Measurements from ENCODE around the gene MIX23.

The MIX23 gene

GRCh38 chr3:122382888-122383666, at the start of gene MIX23:
Gene MIX23 (minus strand): TSS chr3:122383231. CDS start chr3:122383224, 7 bp downstream.
- peak; percentile 78 for DNase-seq

DNA sequence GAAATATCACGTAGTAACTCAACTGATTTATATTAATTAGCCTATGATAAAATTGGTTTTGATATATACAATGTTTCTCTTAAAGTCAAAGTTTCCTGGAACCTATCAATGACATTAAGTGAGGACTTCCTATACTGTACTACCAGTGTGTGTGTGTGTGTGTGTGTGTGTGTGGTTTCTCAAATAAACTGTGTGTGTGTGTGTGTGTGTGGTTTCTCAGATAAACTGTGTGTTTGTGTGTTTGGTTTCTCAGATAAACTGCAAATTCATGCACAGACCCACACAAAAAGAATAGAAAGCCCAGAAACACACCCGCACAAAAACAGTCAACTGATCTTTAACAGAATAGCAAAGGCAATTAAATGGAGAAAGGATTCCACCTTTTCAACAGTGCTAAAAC, 47.3 kb upstream of the MIX23 start:
- no peak for DNase-seq

GRCh38 chr3:122427857-122428471, 44.9 kb upstream of the MIX23 start:
- no peak for DNase-seq

DNA sequence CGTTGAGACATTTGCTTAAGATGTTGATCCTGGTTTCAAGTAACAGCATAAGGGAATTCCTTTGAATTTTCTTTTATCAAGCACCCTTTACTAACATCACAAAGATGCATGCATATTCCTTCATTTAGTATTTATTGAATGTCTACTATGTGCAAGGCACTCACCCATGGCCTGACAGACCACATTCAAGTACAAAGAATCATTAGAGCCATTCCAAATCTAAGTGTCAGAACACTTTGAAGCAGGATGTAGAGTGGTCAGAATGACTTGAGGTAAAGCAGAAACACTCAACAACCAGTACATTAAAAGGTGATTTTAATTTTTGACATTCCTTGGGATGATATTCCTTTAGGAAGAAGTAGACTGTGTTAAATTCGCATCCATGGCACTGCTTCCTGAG, 38.8 kb upstream of the MIX23 start:
- no peak for DNase-seq

- no peak for DNase-seq
Observed at GRCh38 chr3:122421101-122421500, 38.1 kb upstream of the MIX23 start.

- DNase-seq, result no peak
Observed at GRCh38 chr3:122416966-122417365, 33.9 kb upstream of the MIX23 start.

DNA sequence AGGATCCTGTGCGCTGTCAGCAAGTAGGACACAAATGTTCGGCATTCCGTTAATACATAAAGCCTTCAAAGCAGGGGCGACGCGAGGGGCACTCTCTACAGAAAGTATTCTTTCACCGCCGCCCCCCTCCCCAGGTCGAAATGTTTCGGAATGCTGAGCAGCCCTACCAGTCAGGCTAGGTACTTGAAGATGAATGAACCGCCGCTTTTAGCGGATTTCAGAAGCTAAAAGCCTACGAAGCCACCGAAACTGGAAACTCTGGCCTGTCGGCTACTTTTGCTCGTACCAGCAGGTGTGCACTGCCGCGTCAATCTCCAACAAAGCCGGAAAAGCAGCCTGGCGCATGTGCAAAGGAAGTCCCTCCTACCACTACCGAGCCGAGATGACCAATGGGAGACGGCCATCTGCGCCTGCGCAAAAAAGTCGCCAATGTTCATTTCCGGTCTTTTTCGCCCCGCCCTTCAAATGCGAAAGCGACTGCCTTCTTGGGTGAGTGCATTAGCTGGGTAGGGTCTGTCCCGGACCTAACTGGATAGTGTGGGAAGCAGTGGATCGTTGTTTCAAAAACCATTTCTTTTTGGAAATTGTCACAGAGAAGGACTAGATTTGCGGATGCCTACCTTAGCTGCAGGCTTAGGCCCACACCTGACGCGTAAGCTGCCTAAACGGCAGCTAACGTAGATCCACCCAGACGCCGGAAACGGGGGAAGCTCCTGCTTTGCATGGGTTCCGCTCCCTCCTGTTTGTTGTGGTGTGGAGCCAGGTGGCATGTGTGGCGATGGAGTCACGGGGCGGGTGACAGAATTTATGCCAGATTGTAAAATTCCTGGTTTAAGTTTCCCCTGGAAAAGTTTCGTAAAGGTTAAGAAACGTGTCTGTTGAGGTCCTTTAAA, 33.0 kb upstream of the MIX23 start, which contains the start of gene WDR5B:
TSS of gene WDR5B (minus strand) at position 301 of the 893 bp plus-strand sequence. CDS start 534 bp downstream, outside the sequence.
- peak; percentile 96 for DNase-seq

DNA sequence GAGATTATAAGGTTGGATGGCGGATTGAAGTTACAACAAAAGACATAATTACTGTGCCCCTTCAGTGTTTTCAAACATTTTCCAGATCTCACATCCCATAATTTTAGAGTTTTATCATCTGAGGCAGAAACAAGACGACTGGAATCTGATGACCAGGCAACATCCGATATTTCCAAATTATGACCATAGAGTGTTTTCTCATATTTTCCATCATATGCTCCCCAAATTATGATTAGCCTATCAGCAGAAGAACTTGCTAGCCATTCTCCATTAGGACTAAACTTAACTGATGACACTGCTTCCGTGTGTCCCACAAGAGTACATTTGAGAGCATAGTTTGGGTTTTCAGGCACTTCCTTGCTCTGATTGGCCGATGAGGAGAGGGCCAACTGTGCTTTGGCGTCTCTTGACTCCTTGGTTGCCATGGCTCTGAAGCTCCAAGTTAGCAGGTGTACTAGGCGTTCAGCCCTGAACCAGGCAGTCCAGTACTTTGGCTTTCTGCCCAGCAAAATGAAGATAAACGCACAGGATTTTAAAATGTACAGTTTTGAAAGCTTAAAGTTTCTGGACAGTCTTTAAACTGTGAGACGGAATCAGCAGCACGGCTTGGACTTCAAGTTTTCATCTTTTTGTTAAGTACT, 32.2 kb upstream of the MIX23 start:
- peak; percentile 62 for DNase-seq

GRCh38 chr3:122414391-122414790, 31.4 kb upstream of the MIX23 start:
- DNase-seq, result no peak

- no peak for DNase-seq
Observed at GRCh38 chr3:122410639-122411038, 27.6 kb upstream of the MIX23 start.

DNA sequence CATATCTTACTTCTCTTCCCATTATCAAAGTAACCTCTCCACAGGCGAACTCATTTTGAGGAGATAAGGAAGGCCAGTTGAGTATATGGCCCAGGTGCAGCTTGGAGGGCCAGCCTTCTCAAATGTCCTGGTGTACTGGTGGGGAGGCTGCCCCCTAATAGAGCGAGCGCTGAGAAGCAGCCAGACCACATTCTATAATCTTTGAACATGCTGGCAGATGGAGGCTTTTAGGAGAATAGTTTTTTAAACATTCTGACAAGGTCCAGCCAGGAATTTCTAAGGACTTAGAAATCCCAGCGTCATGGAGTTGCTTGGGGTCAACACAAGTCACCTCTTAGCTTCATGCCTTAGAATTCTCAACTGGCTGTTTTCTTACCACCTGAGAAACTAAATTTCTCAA, 27.1 kb upstream of the MIX23 start:
- DNase-seq, result no peak

- peak; percentile 5 for DNase-seq
Observed at GRCh38 chr3:122409446-122409845, 26.4 kb upstream of the MIX23 start.

- DNase-seq, result no peak
Observed at GRCh38 chr3:122407946-122408345, 24.9 kb upstream of the MIX23 start.

- DNase-seq, result no peak
Observed at GRCh38 chr3:122406198-122406597, 23.2 kb upstream of the MIX23 start.

GRCh38 chr3:122405015-122405414, 22.0 kb upstream of the MIX23 start:
- DNase-seq, result no peak

DNA sequence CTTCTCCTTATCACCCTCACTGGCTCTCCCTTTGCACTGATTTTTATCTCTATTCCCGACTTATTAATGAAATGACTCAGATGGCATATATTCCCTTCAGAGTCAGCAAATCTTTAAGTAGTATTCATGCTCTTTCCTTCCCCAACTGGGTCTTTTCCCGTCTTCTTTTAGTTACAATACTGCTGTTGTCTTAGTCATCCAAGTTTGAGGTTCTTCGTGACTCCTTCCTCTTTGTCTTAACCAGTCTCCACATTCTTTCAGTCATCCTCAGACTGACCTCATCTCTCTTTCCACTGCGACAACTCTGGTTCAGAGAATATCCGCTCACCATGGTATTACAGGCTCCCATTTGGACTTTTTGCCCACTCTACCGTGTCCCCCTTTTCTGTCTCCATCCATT, 20.5 kb upstream of the MIX23 start:
- no peak for DNase-seq

GRCh38 chr3:122398920-122399319, 15.9 kb upstream of the MIX23 start:
- no peak for DNase-seq

GRCh38 chr3:122397201-122397600, 14.2 kb upstream of the MIX23 start:
- DNase-seq, result no peak

GRCh38 chr3:122396511-122396910, 13.5 kb upstream of the MIX23 start:
- no peak for DNase-seq

DNA sequence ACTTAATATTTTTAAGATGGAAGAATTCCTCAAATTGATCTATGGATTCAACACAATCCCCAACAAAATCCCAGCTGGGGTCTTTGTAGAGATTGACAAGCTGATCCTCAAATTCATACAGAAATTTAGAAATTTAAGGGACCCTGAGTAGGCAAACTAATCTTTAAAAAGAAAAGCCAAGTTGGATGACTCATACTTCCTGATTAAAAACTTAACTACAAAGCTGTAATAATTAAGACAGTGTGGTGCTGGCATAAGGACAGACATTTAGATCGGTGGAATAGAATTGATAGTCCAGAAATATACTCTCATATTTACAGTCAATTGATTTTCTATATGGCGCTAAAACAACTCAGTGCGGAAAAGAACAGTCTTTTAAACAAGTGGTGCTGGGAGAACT, 12.6 kb upstream of the MIX23 start:
- no peak for DNase-seq

DNA sequence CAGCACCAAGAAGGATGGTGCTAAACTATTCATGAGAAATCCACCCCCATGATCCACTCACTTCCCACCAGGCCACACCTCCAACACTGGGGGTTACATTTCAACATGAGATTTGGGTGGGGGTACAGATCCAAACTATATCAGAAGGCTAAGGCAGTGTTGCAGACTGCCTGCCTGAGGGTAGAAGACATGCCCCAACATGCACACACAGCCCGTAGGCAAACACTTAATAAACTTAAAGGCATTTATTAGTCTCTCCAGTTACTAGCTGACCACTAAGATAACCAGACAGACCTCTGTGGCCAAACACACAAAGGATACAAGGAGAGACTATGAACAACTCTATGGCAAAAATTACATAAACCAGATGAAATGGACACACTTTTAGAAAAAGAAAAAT, 11.1 kb upstream of the MIX23 start:
- DNase-seq, result no peak

DNA sequence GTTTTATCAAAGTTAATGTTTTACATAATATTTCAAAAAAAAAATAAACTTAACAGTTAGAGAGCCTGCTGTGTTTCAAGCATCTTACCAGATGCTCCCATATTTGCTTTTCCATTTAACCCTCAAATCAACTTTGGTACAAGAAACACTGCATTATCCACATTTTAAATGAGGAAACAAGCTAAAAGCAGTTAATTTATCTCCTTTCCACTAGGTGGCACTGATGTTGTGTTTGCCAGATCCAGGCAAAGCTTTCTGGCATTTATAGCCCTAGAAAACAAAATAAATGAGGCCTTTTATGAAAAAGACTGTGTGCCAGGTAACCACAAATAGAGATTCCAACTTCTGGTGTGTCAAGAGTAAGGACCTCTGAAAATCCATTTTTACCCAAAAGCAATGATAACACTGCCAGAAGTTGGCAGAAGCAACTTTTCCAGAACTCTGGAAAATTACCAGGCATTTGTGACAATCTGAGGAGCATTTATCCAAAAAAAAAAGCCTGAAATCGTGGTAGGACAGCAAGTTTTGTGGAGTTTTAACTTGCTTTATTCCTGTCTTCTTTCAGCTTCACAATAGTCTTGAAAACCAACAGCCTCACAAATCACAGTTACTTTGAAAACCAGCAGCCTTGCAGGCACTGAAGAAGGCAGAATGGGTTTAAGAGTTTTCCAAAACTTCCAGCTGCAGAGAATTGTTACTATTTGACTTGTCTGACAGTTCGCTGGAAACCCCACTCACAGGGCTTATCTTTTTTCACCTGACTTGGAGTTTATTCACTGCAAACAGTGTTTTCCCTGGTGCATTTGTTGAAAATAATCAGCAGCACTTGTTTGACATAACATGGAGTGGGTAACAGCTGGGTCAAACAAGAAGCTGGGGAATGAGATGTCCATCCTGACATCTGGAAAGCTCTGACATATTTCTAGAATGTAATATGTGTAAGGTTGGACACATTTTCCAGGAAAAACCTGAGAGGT, 10.1 kb upstream of the MIX23 start:
- peak; percentile 4 for DNase-seq
